HG03565 (cell line): ENCODE measurements around the gene EIF4EBP3.
"Not testable (repeated sequence)": the region's sequence is repeated elsewhere in the genome, so short reads cannot be mapped to it uniquely, and the experiment has no call there.

ENCODE experiments used
- ATAC-seq: cut with Tn5 transposase; IDR thresholded peaks from one replicate; pipeline ENCODE4 v1.9.1; 2021; ENCODE audit warnings: mild to moderate bottlenecking, moderate library complexity; ENCODE audit not compliant: unreplicated experiment

EIF4EBP3 gene

DNA sequence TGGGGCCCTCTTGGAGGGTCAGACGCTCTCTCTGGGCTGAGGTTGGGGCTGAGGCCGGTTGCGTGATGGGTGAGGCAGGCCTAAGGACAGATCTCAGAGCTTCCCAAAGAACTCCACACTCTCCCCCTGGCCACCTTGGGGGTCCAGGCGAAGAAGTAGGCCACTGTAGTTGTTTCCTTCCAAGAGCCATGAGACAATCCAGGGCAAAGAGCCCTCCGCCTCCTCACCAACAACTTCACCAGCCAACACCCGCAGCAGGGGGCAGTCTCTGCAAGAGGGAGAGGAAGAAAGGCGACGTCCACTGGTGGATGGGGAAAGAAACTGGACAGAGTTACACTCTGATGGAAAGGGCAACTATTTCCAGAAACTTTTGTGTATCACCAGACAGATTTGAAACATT, 27.8 kb downstream of the EIF4EBP3 start:
- no peak for ATAC-seq

- ATAC-seq: no peak
Observed at GRCh38 chr5:140576776-140577201, 29.3 kb downstream of the EIF4EBP3 start.

DNA sequence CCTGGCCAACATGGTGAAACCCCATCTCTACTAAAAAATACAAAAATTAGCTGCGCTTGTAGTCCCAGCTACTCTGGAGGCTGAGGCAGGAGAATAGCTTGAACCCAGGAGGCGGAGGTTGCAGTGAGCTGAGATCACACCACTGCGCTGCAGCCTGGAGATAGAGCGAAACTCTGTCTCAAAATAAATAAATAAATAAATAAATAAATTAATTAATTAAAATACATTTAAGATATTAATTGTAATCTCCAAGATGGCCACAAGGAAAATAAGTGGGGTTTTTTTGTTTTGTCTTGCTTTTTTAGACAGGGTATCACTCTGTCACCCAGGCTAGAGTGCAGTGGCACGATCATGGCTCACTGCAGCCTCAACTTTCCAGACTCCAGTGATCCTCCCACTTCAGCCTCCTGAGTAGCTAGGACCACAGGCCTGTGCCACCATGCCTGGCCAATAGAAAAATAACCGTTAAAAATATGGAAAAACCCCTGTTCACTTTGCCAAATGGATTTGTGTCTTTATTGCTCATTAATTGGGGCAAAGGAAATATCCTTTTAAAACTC, 31.8 kb downstream of the EIF4EBP3 start:
- ATAC-seq: not testable (repeated sequence)

DNA sequence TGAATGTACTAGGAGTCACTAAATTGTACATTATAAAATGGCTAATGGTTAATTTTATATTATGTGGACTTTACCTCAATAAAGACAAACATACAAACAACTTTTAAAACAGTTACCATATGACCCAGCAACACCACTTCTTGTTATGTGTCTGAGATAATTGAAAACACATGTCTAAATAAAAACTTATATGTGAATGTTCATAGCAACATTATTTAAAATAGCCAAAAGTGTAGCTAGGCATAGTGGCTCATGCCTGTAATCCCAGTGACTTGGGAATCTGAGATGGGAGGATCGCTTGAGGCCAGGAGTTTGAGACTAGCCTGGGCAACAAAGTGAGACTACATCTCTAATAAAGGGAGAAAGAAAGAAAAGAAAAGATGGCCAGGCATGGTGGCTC, 40.0 kb downstream of the EIF4EBP3 start:
- no peak for ATAC-seq

DNA sequence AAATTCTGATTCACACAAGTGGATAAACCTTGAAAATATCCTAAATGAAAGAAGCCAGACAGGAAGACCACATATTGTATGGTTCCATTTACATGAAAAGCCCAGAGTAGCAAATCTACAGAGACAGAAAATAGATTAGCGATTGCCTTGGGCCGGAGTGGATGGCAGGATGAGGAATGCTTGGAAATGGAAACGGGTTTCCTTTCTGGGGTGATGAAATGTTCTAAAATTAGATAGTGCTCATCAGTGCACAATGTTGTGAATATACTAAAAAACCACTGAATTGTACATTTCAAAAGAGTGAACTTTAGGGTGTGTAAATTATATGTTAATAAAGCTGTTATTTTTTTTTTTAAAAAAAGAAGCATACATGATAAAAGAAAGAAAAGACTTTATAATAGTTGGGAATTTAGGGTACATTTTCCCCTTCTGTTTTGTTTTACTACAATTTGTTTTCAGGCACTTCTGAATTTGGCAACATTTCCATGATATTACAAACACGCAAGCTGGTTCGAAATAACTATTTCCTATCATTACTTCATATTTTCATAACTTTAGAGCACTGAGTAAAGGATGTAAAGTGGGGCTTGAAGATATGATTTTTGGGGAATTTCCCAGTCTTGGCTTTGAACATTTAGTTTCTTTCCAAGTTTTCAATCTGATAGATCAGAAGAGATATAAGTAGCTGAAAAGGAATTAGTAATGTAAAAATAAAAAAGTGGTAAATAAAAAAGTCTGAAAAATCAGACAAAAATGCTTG, 41.0 kb downstream of the EIF4EBP3 start:
- no peak for ATAC-seq

GRCh38 chr5:140590861-140591260, 43.4 kb downstream of the EIF4EBP3 start:
- ATAC-seq: no peak

- no peak for ATAC-seq
Observed at GRCh38 chr5:140591747-140592372, 44.4 kb downstream of the EIF4EBP3 start.

- not testable (repeated sequence) for ATAC-seq
Observed at GRCh38 chr5:140593070-140593469, 45.6 kb downstream of the EIF4EBP3 start.

GRCh38 chr5:140594169-140594568, 46.7 kb downstream of the EIF4EBP3 start:
- no peak for ATAC-seq

GRCh38 chr5:140595538-140596300, 48.3 kb downstream of the EIF4EBP3 start:
- no peak for ATAC-seq

DNA sequence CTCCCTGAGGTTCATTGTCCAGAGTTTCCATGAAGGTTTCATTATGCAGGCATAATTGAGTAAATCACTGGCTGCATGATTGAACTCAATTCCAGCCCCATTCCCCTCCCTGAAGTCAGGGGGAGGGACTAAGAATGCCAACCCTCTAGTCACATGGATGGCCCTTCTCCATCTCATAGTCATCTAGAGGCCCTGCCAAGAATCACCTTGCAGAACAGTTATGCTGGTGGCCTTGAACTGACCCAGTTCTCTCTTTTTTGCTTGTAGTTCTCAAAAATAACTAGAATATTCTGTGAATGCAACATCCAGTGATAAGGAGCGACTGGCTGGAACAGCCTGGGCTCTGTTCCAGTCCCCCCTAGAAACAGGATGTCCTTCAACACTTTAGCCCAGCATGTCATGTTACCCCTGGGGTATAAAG, 48.9 kb downstream of the EIF4EBP3 start:
- ATAC-seq: no peak

DNA sequence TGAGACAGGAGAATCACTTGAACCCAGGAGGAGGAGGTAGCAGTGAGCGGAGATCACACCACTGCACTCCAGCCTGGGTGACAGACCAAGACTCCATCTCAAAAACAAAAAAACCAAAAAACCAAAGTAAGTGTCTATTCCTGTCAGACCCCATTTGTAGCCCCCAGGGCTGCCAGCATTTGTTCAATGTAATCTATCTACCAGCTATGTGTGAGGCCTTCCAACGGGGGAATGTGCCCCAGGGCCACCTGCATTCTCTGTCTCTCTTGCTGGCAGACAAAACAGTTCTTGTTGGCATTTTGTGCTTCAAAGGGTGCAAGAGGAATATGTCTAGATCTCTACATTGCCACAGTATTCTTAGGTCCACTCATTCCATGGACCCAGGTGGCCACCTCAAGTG, 51.4 kb downstream of the EIF4EBP3 start:
- ATAC-seq: no peak
